ENCODE measurements around the gene PSMB5.
"Not testable (repeated sequence)": the region's sequence is repeated elsewhere in the genome, so short reads cannot be mapped to it uniquely, and the experiment has no call there.

The PSMB5 gene

GRCh38 chr14:23015618-23016017 is 19.1 kb downstream of the PSMB5 start:
- H2AFZ ChIP-seq (ENCODE audit: low read depth, low read length), result no peak overlapping the region
- no peaks in the 10 kb centered on the region for H3K27me3 ChIP-seq (ENCODE audit: low read depth, low read length)
- no peaks in the 10 kb centered on the region for H3K4me1 ChIP-seq (ENCODE audit: low read length)
- no peaks in the 10 kb centered on the region for H3K79me2 ChIP-seq (ENCODE audit: low read length)
- H3K4me2 ChIP-seq (ENCODE audit: low read length), result no peak overlapping the region
- H3K27ac ChIP-seq (ENCODE audit: low read length), result no peak overlapping the region
- H3K9me3 ChIP-seq (ENCODE audit: insufficient read depth, low read length), result no peaks in the 10 kb centered on the region
- H3K36me3 ChIP-seq (replicated peaks; ENCODE audit: low read depth, low read length), result no peaks in the 10 kb centered on the region
- no peaks in the 10 kb centered on the region for H4K20me1 ChIP-seq (ENCODE audit: insufficient read depth, low read length)
- TF ChIP-seq CTCF (IDR thresholded peaks at IDR 0.05; ENCODE audit: low read depth, low read length) (no peak), EZH2phosphoT487 (IDR thresholded peaks at IDR 0.05; ENCODE audit: low read depth) (no peak)
- H3K4me3 ChIP-seq (ENCODE audit: low read length), result no peak overlapping the region
- no peak overlapping the region for H3K9ac ChIP-seq (ENCODE audit: low read length)

- not testable (repeated sequence) for H2AFZ ChIP-seq (ENCODE audit: low read depth, low read length); H3K79me2 ChIP-seq (ENCODE audit: low read length); H3K4me3 ChIP-seq (ENCODE audit: low read length); H3K9me3 ChIP-seq (ENCODE audit: insufficient read depth, low read length); H3K27me3 ChIP-seq (ENCODE audit: low read depth, low read length); H3K27ac ChIP-seq (ENCODE audit: low read length); H3K4me2 ChIP-seq (ENCODE audit: low read length); H3K9ac ChIP-seq (ENCODE audit: low read length); H3K36me3 ChIP-seq (replicated peaks; ENCODE audit: low read depth, low read length); H4K20me1 ChIP-seq (ENCODE audit: insufficient read depth, low read length)
- peaks cover 12% of the 10 kb centered on the region for H3K4me1 ChIP-seq (ENCODE audit: low read length)
Observed at GRCh38 chr14:23013749-23014054, 21.0 kb downstream of the PSMB5 start.

GRCh38 chr14:23013054-23013748 is 21.5 kb downstream of the PSMB5 start:
- no peak for TF ChIP-seq CTCF (IDR thresholded peaks at IDR 0.05; ENCODE audit: low read depth, low read length)
- TF ChIP-seq EZH2phosphoT487 (IDR thresholded peaks at IDR 0.05; ENCODE audit: low read depth), result no peak
- no peak overlapping the region for H3K4me3 ChIP-seq (ENCODE audit: low read length)
- H3K9ac ChIP-seq (ENCODE audit: low read length), result no peak overlapping the region
- H2AFZ ChIP-seq (ENCODE audit: low read depth, low read length), result no peak overlapping the region
- H3K36me3 ChIP-seq (replicated peaks; ENCODE audit: low read depth, low read length), result no peaks in the 10 kb centered on the region
- no peak overlapping the region for H3K27ac ChIP-seq (ENCODE audit: low read length)
- H3K79me2 ChIP-seq (ENCODE audit: low read length), result 0 out of 2 replicates have a peak, but pooled peaks cover 2% of the 10 kb centered on the region
- peaks cover 17% of the 10 kb centered on the region for H3K4me1 ChIP-seq (ENCODE audit: low read length)
- no peaks in the 10 kb centered on the region for H3K27me3 ChIP-seq (ENCODE audit: low read depth, low read length)
- H3K9me3 ChIP-seq (ENCODE audit: insufficient read depth, low read length), result no peaks in the 10 kb centered on the region
- no peak overlapping the region for H3K4me2 ChIP-seq (ENCODE audit: low read length)
- H4K20me1 ChIP-seq (ENCODE audit: insufficient read depth, low read length), result no peaks in the 10 kb centered on the region

GRCh38 chr14:23009939-23010726 is 24.6 kb downstream of the PSMB5 start, which contains the start of gene C14orf93:
C14orf93 (minus strand) TSS chr14:23010143; CDS start chr14:22999023, 11,120 bp downstream.
- Histone ChIP-seq H3K27ac (ENCODE audit: low read length) (peak within 1 kb of the TSS; percentile 78), H3K4me3 (ENCODE audit: low read length) (peak within 1 kb of the TSS; percentile 87), H3K36me3 (replicated peaks; ENCODE audit: low read depth, low read length) (no peaks in the 10 kb centered on the region), H3K79me2 (ENCODE audit: low read length) (0 out of 2 replicates have a peak, but pooled peaks cover 2% of the 10 kb centered on the region), H3K4me2 (ENCODE audit: low read length) (peak within 1 kb of the TSS; percentile 100), H4K20me1 (ENCODE audit: insufficient read depth, low read length) (no peaks in the 10 kb centered on the region), H3K27me3 (ENCODE audit: low read depth, low read length) (no peaks in the 10 kb centered on the region), H3K4me1 (ENCODE audit: low read length) (peaks cover 32% of the 10 kb centered on the region), H2AFZ (ENCODE audit: low read depth, low read length) (peak within 1 kb of the TSS; percentile 98), H3K9me3 (ENCODE audit: insufficient read depth, low read length) (no peaks in the 10 kb centered on the region), H3K9ac (ENCODE audit: low read length) (peak within 1 kb of the TSS; percentile 96)
- TF ChIP-seq EZH2phosphoT487 (IDR thresholded peaks at IDR 0.05; ENCODE audit: low read depth) (no peak), CTCF (IDR thresholded peaks at IDR 0.05; ENCODE audit: low read depth, low read length) (no peak)
